Measurements from ENCODE around the gene SMYD3. TPM values are rescaled to one million over a fixed set of nuclear protein-coding genes. Genes with fewer than 3 reads are reported as not detected.

Gene SMYD3
- total RNA-seq, 1 donor from 2014 or later = 80.8 TPM

DNA sequence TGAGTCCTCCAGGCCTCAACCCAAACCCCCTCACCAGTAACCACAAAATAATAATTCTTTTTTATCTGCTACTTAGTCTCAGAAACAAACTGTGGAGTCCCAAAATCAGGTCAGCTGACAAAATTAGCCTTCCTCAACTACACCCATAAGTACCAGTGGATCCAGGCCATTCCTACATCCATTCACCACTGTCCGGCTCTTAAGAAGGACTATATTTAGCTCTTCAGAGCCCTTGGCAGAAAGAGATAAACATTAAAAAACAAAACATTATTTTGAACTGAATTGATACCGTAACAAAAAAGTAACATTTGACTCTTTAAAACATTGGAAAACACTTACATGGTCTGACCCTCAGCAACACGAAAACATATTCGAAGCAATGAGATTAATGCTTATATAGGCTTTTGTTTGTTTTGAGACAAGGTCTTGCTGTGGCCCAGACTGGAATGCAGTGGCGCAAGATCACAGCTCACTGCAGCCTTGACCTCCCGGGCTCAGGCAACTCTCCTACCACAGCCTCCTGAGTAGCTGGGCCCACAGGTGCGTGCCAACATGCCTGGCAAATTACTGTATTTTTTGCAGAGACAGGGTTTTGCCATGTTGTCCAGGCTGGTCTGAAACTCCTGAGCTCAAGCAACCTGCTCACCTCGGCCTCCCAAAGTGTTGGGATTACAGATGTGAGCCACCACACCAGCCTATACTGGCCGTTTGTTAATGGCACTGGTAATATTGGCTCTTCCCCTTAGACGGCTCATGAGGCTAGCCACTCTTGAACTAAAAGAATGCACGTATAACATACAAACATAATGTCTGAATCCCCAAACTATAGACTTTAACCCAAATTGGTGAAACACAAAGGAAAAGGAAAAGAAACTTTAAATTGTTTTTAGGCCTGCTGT is 330.7 kb downstream of the SMYD3 start:
- H3K79me2 ChIP-seq (ENCODE audit: insufficient read depth, low read length) = no peaks in the 10 kb centered on the region
- H3K27ac ChIP-seq (ENCODE audit: low read depth, low read length) = no peak overlapping the region
- FAIRE-seq = no peak
- H3K4me2 ChIP-seq (ENCODE audit: low read length) = no peak overlapping the region
- H3K4me3 Mint-ChIP-seq (ENCODE audit: unreplicated experiment) = no peak overlapping the region
- no peaks in the 10 kb centered on the region for H3K4me1 ChIP-seq (ENCODE audit: insufficient read depth, low read length)
- H3K36me3 Mint-ChIP-seq (ENCODE audit: low read depth, unreplicated experiment) = peaks cover 8% of the 10 kb centered on the region
- peak; percentile 17 for DNase-seq (ENCODE audit: low read depth)
- peak overlapping the region; percentile 66 for H3K27ac Mint-ChIP-seq (ENCODE audit: unreplicated experiment)
- no peaks in the 10 kb centered on the region for H3K27me3 Mint-ChIP-seq (ENCODE audit: low read depth, unreplicated experiment)
- peaks cover 11% of the 10 kb centered on the region for H3K4me1 Mint-ChIP-seq (ENCODE audit: low read depth, unreplicated experiment)
- H3K36me3 ChIP-seq (ENCODE audit: insufficient read depth, low read length) = no peaks in the 10 kb centered on the region
- no peaks in the 10 kb centered on the region for H4K20me1 ChIP-seq (ENCODE audit: insufficient read depth, low read length)
- H3K4me3 ChIP-seq (ENCODE audit: insufficient read depth, low read depth, low read length) = no peak overlapping the region
- no peaks in the 10 kb centered on the region for H3K9me3 ChIP-seq (ENCODE audit: insufficient read depth, low read depth, low read length)
- no peaks in the 10 kb centered on the region for H3K9me3 Mint-ChIP-seq (ENCODE audit: unreplicated experiment)
- no peak overlapping the region for H3K9ac ChIP-seq (ENCODE audit: low read length)
- H2AFZ ChIP-seq (ENCODE audit: low read depth, low read length) = no peak overlapping the region
- TF ChIP-seq EZH2 (IDR thresholded peaks at IDR 0.05; ENCODE audit: insufficient read depth, low read length) = no peak
- TF ChIP-seq, protein P1, sequence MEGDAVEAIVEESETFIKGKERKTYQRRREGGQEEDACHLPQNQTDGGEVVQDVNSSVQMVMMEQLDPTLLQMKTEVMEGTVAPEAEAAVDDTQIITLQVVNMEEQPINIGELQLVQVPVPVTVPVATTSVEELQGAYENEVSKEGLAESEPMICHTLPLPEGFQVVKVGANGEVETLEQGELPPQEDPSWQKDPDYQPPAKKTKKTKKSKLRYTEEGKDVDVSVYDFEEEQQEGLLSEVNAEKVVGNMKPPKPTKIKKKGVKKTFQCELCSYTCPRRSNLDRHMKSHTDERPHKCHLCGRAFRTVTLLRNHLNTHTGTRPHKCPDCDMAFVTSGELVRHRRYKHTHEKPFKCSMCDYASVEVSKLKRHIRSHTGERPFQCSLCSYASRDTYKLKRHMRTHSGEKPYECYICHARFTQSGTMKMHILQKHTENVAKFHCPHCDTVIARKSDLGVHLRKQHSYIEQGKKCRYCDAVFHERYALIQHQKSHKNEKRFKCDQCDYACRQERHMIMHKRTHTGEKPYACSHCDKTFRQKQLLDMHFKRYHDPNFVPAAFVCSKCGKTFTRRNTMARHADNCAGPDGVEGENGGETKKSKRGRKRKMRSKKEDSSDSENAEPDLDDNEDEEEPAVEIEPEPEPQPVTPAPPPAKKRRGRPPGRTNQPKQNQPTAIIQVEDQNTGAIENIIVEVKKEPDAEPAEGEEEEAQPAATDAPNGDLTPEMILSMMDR (IDR thresholded peaks at IDR 0.05; ENCODE audit: insufficient read depth, low read depth, low read length) = no peak
- H3K27me3 ChIP-seq (ENCODE audit: insufficient read depth, low read length) = no peaks in the 10 kb centered on the region

DNA sequence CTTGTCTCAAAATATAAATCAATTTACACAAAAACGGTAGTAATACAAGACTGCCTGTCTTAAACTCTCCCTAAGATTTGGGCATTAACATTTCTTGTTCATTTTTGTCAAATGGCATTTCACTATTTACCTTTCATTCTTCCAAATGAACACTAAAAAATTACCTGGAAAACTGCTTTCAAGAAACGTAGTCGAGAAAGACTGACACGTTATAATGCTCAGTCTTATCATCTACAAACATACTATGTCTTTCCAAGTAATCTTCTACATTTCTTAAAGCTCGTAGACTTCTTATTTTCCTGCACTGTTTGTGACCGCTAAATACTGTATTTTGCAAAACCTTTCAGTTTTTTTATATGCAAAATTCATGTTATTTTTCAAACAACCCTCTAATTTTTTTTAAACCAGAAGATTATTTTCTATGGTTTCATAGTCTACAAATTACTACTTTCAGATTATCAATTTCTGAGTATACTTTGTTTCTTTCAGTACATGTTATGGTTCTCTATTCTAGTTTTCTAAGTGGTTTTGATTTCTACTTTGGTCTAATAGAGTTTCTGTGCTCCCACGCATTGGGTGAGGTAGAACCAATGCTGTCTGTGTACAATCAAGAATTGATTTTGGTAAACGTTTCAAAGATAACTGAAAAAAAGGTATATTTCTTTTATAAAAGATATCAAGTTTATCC is 336.4 kb downstream of the SMYD3 start:
- H4K20me1 ChIP-seq (ENCODE audit: insufficient read depth, low read length) = no peaks in the 10 kb centered on the region
- no peak overlapping the region for H3K4me2 ChIP-seq (ENCODE audit: low read length)
- no peak overlapping the region for H3K4me3 ChIP-seq (ENCODE audit: insufficient read depth, low read depth, low read length)
- Mint-ChIP-seq H3K4me3 (ENCODE audit: unreplicated experiment) (no peak overlapping the region), H3K9me3 (ENCODE audit: unreplicated experiment) (no peaks in the 10 kb centered on the region), H3K36me3 (ENCODE audit: low read depth, unreplicated experiment) (peaks cover 2% of the 10 kb centered on the region), H3K27ac (ENCODE audit: unreplicated experiment) (no peak overlapping the region), H3K27me3 (ENCODE audit: low read depth, unreplicated experiment) (no peaks in the 10 kb centered on the region), H3K4me1 (ENCODE audit: low read depth, unreplicated experiment) (peaks cover 3% of the 10 kb centered on the region)
- H3K36me3 ChIP-seq (ENCODE audit: insufficient read depth, low read length) = no peaks in the 10 kb centered on the region
- TF ChIP-seq, protein P1 (IDR thresholded peaks at IDR 0.05; ENCODE audit: insufficient read depth, low read depth, low read length) = no peak
- TF ChIP-seq EZH2 (IDR thresholded peaks at IDR 0.05; ENCODE audit: insufficient read depth, low read length) = no peak
- no peaks in the 10 kb centered on the region for H3K79me2 ChIP-seq (ENCODE audit: insufficient read depth, low read length)
- H3K9me3 ChIP-seq (ENCODE audit: insufficient read depth, low read depth, low read length) = no peaks in the 10 kb centered on the region
- no peak overlapping the region for H3K9ac ChIP-seq (ENCODE audit: low read length)
- FAIRE-seq (no peak), DNase-seq (ENCODE audit: low read depth) (no peak)
- no peaks in the 10 kb centered on the region for H3K27me3 ChIP-seq (ENCODE audit: insufficient read depth, low read length)
- no peak overlapping the region for H3K27ac ChIP-seq (ENCODE audit: low read depth, low read length)
- H3K4me1 ChIP-seq (ENCODE audit: insufficient read depth, low read length) = no peaks in the 10 kb centered on the region
- no peak overlapping the region for H2AFZ ChIP-seq (ENCODE audit: low read depth, low read length)

Measured in astrocyte (in vitro differentiated cells and primary cell).